HG02943 (cell line): ENCODE results near the gene MMRN2.

Experiments
- ATAC-seq: cut with Tn5 transposase; IDR thresholded peaks from one replicate; pipeline ENCODE4 v1.9.1; 2021; ENCODE audit warnings: mild to moderate bottlenecking, low read depth, moderate library complexity; ENCODE audit not compliant: unreplicated experiment

Gene MMRN2

GRCh38 chr10:86970982-86971231 lies 13.5 kb upstream of the MMRN2 start:
- ATAC-seq: no peak

GRCh38 chr10:86970162-86970981 lies 13.0 kb upstream of the MMRN2 start:
- no peak for ATAC-seq

GRCh38 chr10:86969421-86970041 lies 12.1 kb upstream of the MMRN2 start:
- no peak for ATAC-seq

GRCh38 chr10:86968994-86969355 lies 11.6 kb upstream of the MMRN2 start:
- ATAC-seq: no peak

GRCh38 chr10:86968271-86968993 lies 11.0 kb upstream of the MMRN2 start, which contains the start of gene ADIRF:
Gene ADIRF, plus strand, starts transcription at chr10:86968482. Its CDS starts 63 bp downstream, at chr10:86968545.
- ATAC-seq: no peak

GRCh38 chr10:86967481-86967941 lies 10.1 kb upstream of the MMRN2 start:
- ATAC-seq: no peak

GRCh38 chr10:86965986-86966654 lies 8.7 kb upstream of the MMRN2 start:
- ATAC-seq: no peak

- ATAC-seq: no peak
Measured at GRCh38 chr10:86964847-86965190, 7.4 kb upstream of the MMRN2 start.

- no peak for ATAC-seq
Measured at GRCh38 chr10:86964061-86964846, 6.8 kb upstream of the MMRN2 start.

GRCh38 chr10:86963341-86963919 lies 6.0 kb upstream of the MMRN2 start:
- ATAC-seq: no peak

- ATAC-seq: no peak
Measured at GRCh38 chr10:86962981-86963310, 5.5 kb upstream of the MMRN2 start.

GRCh38 chr10:86962136-86962980 lies 4.9 kb upstream of the MMRN2 start:
- ATAC-seq: no peak

- no peak for ATAC-seq
Measured at GRCh38 chr10:86961481-86962091, 4.2 kb upstream of the MMRN2 start.

- ATAC-seq: no peak
Measured at GRCh38 chr10:86960863-86961434, 3.5 kb upstream of the MMRN2 start.

- ATAC-seq: no peak
Measured at GRCh38 chr10:86960003-86960862, 2.8 kb upstream of the MMRN2 start.

- no peak for ATAC-seq
Measured at GRCh38 chr10:86959737-86960002, 2.3 kb upstream of the MMRN2 start.

GRCh38 chr10:86958901-86959736 lies 1.7 kb upstream of the MMRN2 start:
- ATAC-seq: no peak
